ENCODE data around the gene SMIM1. TPM values are rescaled to one million over a fixed set of nuclear protein-coding genes. Genes with fewer than 3 reads are reported as not detected.
A peak's percentile ranks its signal among the peaks of the same experiment; 100 is the strongest.

The SMIM1 gene
- total RNA-seq, 1 donor from 2014 or later = 1.6 TPM

GRCh38 chr1:3775490-3776230 lies 3.1 kb downstream of the SMIM1 start:
- H3K4me1 ChIP-seq (ENCODE audit: control insufficient read depth in 3 of 3, insufficient read depth in 3 of 3, low read length in 3 of 3) = peaks cover 21 to 45% (median 34%) of the 10 kb centered on the region in 3 donors
- no peak overlapping the region for H3K4me3 ChIP-seq (ENCODE audit: low read length in 3 of 3)
- no peaks in the 10 kb centered on the region for H3K9me3 ChIP-seq (ENCODE audit: control insufficient read depth in 3 of 3, low read length in 3 of 3)
- H3K36me3 ChIP-seq (ENCODE audit: control insufficient read depth in 3 of 3, insufficient read depth in 3 of 3, low read length in 3 of 3) = peaks cover 16 to 21% (median 18%) of the 10 kb centered on the region in 3 donors
- no peak overlapping the region for H3K27ac ChIP-seq (ENCODE audit: low read depth, low read length)
- no peaks in the 10 kb centered on the region for H3K27me3 ChIP-seq (ENCODE audit: control insufficient read depth in 3 of 3, insufficient read depth in 3 of 3, low read length in 3 of 3)
- H3K9ac ChIP-seq (ENCODE audit: low read depth in 1 of 3, low read length in 3 of 3) = peak overlapping the region in 2 of 3 donors; percentile 14 to 33

DNA sequence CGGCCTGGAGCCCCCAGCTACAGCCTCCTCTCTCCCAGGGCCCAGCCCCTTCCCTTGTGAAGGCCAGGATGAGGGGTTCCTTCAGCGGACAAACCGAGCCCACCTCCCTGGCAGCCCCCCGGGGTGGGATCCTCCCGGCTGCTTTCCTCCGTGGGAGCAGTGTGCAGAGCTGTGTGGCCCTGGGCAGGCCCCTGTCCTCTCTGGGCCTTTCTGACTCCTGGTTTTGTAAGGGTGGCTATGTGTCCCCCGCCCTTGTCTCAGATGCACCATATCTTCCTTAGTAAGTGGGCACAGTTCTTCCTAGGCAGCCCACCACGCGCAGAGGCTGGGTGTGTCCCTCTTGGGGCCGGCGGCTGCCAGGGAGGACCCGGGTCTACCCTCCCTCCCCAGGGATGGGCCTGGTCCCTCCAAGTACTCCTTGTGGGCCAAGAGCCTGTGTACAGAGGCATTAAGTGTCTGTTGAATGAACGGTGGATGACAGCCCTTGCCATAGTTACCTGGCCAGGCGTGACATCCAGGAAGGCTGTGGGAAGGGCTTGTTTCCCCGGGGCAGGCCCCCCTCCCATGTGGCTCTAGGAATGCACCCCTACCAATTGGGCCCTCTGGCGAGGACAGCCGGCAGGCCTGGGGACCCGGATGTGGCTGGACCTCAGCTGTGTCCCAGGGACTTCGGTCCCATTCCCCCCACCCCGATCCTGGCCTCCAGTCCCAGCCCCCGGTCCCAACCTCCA lies 3.8 kb downstream of the SMIM1 start:
- Histone ChIP-seq H3K4me3 (ENCODE audit: low read length in 3 of 3) (no peak overlapping the region), H3K9ac (ENCODE audit: low read depth in 1 of 3, low read length in 3 of 3) (peak overlapping the region in 2 of 3 donors; percentile 14 to 33), H3K27ac (ENCODE audit: low read depth, low read length) (no peak overlapping the region), H3K27me3 (ENCODE audit: control insufficient read depth in 3 of 3, insufficient read depth in 3 of 3, low read length in 3 of 3) (no peaks in the 10 kb centered on the region), H3K9me3 (ENCODE audit: control insufficient read depth in 3 of 3, low read length in 3 of 3) (no peaks in the 10 kb centered on the region), H3K4me1 (ENCODE audit: control insufficient read depth in 3 of 3, insufficient read depth in 3 of 3, low read length in 3 of 3) (peaks cover 21 to 43% (median 31%) of the 10 kb centered on the region in 3 donors), H3K36me3 (ENCODE audit: control insufficient read depth in 3 of 3, insufficient read depth in 3 of 3, low read length in 3 of 3) (peaks cover 22 to 26% (median 25%) of the 10 kb centered on the region in 3 donors)

DNA sequence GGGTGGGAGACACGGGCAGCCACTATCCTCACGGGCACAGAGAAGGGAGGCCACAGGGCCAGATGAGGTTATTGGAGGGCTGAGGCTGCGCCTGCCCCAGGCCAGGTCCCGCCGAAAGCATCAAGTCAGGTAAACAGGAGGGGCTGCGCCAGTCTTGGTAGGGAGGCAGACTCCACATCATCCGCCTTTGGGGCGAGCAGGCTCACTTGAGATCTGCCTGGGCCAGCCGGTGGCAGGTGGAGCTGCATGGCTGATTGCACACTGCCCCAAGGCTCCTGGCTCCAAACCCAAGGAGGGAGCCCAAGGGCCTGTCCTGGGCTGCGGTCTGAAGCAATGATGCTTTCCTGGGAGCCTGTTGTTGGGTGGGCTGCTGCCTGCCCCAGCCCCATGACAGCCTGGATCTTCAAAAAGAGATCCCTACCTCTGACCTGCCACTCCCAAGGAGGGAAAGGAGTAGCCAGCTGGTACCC lies 4.6 kb downstream of the SMIM1 start:
- H3K27ac ChIP-seq (ENCODE audit: low read depth, low read length) = no peak overlapping the region
- peaks cover 29 to 34% (median 30%) of the 10 kb centered on the region in 3 donors for H3K36me3 ChIP-seq (ENCODE audit: control insufficient read depth in 3 of 3, insufficient read depth in 3 of 3, low read length in 3 of 3)
- no peaks in the 10 kb centered on the region for H3K9me3 ChIP-seq (ENCODE audit: control insufficient read depth in 3 of 3, low read length in 3 of 3)
- no peaks in the 10 kb centered on the region for H3K27me3 ChIP-seq (ENCODE audit: control insufficient read depth in 3 of 3, insufficient read depth in 3 of 3, low read length in 3 of 3)
- H3K4me3 ChIP-seq (ENCODE audit: low read length in 3 of 3) = no peak overlapping the region
- H3K9ac ChIP-seq (ENCODE audit: low read depth in 1 of 3, low read length in 3 of 3) = peak overlapping the region in 1 of 3 donors; percentile 33
- H3K4me1 ChIP-seq (ENCODE audit: control insufficient read depth in 3 of 3, insufficient read depth in 3 of 3, low read length in 3 of 3) = peaks cover 15 to 37% (median 24%) of the 10 kb centered on the region in 3 donors

DNA sequence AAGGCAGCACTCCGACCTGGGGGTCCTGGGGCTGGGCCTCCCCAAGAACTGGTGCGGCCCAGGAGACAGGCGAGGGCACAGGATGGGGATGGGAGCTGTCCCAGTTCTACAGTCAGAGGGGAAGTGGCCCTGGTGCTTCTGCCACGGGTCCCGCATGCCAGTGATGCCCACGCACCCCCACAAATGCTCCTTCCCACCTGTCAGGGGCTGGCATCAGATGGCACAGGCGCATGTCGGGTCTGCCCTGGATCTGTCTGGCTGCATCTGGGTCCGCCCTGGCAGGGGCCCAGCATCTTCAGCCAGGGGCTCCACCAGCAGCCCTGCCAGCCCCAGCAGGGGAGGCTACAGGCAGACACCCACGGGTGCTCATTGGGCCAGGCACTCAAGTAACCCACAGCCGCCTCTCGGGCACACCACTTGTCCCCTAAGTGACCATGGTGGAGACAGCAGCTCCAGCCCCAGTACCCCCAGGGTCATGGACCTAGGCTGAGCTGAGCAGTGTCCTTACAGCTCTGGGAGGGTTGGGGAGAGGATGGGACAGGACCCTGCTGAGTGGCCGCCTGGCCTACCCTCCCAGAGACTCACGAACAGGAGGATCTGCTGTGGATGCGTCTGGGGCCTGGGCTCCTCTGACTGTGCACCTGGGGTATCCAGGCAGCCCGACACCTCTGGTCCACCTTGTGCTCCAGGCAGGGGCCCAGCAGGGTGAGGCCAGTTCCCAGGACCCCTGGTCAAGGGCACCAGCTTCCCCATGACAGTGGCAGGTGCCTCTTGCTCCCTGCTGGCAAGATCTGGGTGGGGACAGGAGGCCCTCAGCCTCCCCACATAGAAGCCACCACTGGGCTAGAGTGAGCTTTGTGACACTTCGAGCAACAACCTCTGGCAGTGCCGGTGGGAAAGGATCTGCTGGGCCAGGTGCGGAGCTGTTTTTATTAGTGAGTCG lies 5.4 kb downstream of the SMIM1 start:
- peaks cover 36 to 42% (median 37%) of the 10 kb centered on the region in 3 donors for H3K36me3 ChIP-seq (ENCODE audit: control insufficient read depth in 3 of 3, insufficient read depth in 3 of 3, low read length in 3 of 3)
- no peaks in the 10 kb centered on the region for H3K9me3 ChIP-seq (ENCODE audit: control insufficient read depth in 3 of 3, low read length in 3 of 3)
- H3K27me3 ChIP-seq (ENCODE audit: control insufficient read depth in 3 of 3, insufficient read depth in 3 of 3, low read length in 3 of 3) = no peaks in the 10 kb centered on the region
- H3K27ac ChIP-seq (ENCODE audit: low read depth, low read length) = no peak overlapping the region
- H3K4me1 ChIP-seq (ENCODE audit: control insufficient read depth in 3 of 3, insufficient read depth in 3 of 3, low read length in 3 of 3) = peaks cover 15 to 34% (median 23%) of the 10 kb centered on the region in 3 donors
- no peak overlapping the region for H3K4me3 ChIP-seq (ENCODE audit: low read length in 3 of 3)
- peak overlapping the region in 1 of 3 donors; percentile 16 for H3K9ac ChIP-seq (ENCODE audit: low read depth in 1 of 3, low read length in 3 of 3)

- Histone ChIP-seq H3K9ac (ENCODE audit: low read depth in 1 of 3, low read length in 3 of 3) (peak overlapping the region in 1 of 3 donors; percentile 40), H3K27me3 (ENCODE audit: control insufficient read depth in 3 of 3, insufficient read depth in 3 of 3, low read length in 3 of 3) (no peaks in the 10 kb centered on the region), H3K4me3 (ENCODE audit: low read length in 3 of 3) (no peak overlapping the region), H3K36me3 (ENCODE audit: control insufficient read depth in 3 of 3, insufficient read depth in 3 of 3, low read length in 3 of 3) (peaks cover 42 to 49% (median 42%) of the 10 kb centered on the region in 3 donors), H3K27ac (ENCODE audit: low read depth, low read length) (no peak overlapping the region), H3K4me1 (ENCODE audit: control insufficient read depth in 3 of 3, insufficient read depth in 3 of 3, low read length in 3 of 3) (peaks cover 15 to 26% (median 20%) of the 10 kb centered on the region in 3 donors), H3K9me3 (ENCODE audit: control insufficient read depth in 3 of 3, low read length in 3 of 3) (no peaks in the 10 kb centered on the region)
These were observed 6.2 kb downstream of the SMIM1 start for GRCh38 chr1:3778590-3779264.

DNA sequence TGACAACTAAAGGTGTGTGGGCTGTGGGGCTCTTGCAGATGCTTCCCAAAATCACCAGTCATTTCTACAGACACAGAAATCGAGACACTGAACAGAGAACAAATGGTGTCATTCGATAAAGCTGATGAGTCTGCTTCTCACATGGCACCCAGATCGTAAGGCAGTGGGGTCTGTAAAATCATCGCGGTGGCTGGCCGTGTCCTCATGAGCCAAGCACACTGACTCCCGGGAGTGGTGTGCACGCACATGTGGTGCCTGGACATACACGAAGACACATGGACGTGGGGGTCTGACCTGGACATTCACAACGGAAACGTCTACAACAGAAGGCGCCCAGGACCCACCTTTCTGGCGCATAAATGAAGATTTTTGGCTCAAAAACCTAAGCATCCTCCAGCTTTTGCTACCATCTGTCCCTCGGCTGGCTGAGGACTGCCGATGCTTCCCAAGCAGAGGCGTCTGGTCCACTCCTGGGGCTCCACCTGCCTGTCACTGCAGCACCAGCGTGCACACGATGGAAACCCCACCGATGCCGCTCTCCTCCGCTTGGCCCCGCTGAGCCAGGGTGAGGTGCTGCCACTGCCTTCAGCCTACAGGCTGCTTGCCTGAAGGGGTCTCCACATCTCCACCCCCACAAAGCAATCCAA lies 6.8 kb downstream of the SMIM1 start:
- Histone ChIP-seq H3K27ac (ENCODE audit: low read depth, low read length) (no peak overlapping the region), H3K9me3 (ENCODE audit: control insufficient read depth in 3 of 3, low read length in 3 of 3) (no peaks in the 10 kb centered on the region), H3K9ac (ENCODE audit: low read depth in 1 of 3, low read length in 3 of 3) (peak overlapping the region in 1 of 3 donors; percentile 40), H3K36me3 (ENCODE audit: control insufficient read depth in 3 of 3, insufficient read depth in 3 of 3, low read length in 3 of 3) (peaks cover 48 to 56% (median 48%) of the 10 kb centered on the region in 3 donors), H3K4me3 (ENCODE audit: low read length in 3 of 3) (no peak overlapping the region), H3K27me3 (ENCODE audit: control insufficient read depth in 3 of 3, insufficient read depth in 3 of 3, low read length in 3 of 3) (no peaks in the 10 kb centered on the region), H3K4me1 (ENCODE audit: control insufficient read depth in 3 of 3, insufficient read depth in 3 of 3, low read length in 3 of 3) (peaks cover 15 to 25% (median 20%) of the 10 kb centered on the region in 3 donors)

DNA sequence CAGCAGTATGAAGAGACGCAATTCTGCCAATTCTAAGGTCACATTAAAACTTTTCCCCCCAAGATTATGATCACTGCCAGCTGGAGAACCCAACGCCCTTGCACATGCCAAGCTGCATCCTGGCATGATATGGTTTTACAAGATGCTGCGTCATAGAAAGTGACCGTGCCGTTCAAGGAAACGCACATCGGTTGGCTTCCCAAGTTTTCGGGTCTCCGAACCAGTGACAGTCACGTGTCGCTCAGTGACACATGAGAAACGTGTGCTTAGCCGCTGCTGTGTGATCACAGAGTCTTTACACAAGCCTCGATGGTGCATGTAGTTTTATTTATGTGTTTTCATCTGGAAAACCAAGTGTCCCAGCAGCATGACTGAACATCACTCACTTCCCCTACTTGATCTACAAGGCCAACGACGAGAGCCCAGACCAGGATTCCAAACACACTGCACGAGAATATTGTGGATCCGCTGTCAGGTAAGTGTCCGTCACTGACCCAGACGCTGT lies 7.4 kb downstream of the SMIM1 start:
- Histone ChIP-seq H3K9ac (ENCODE audit: low read depth in 1 of 3, low read length in 3 of 3) (no peak overlapping the region), H3K4me3 (ENCODE audit: low read length in 3 of 3) (no peak overlapping the region), H3K27ac (ENCODE audit: low read depth, low read length) (no peak overlapping the region), H3K27me3 (ENCODE audit: control insufficient read depth in 3 of 3, insufficient read depth in 3 of 3, low read length in 3 of 3) (no peaks in the 10 kb centered on the region), H3K9me3 (ENCODE audit: control insufficient read depth in 3 of 3, low read length in 3 of 3) (no peaks in the 10 kb centered on the region), H3K4me1 (ENCODE audit: control insufficient read depth in 3 of 3, insufficient read depth in 3 of 3, low read length in 3 of 3) (peaks cover 15 to 24% (median 20%) of the 10 kb centered on the region in 3 donors), H3K36me3 (ENCODE audit: control insufficient read depth in 3 of 3, insufficient read depth in 3 of 3, low read length in 3 of 3) (peaks cover 50 to 61% (median 53%) of the 10 kb centered on the region in 3 donors)

DNA sequence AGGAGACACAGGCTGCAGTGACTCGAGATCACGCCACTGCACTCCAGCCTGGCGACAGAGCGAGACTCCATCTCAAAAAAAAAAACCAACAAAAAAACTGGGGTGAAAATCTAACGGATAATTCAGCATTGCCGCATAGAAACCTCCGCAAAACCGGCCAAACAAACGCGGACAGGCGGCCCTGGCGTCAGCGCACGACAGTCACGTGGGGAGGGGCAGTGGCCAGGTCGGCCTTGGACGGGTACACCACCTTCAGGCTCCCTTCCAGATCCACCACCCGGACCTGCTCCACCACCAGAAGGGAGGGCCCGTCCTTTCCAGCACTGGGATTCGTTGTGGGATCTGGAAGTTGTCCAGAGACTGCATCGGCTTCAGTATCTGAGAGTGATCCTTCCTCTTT lies 8.4 kb downstream of the SMIM1 start:
- Histone ChIP-seq H3K9me3 (ENCODE audit: control insufficient read depth in 3 of 3, low read length in 3 of 3) (no peaks in the 10 kb centered on the region), H3K4me3 (ENCODE audit: low read length in 3 of 3) (no peak overlapping the region), H3K27me3 (ENCODE audit: control insufficient read depth in 3 of 3, insufficient read depth in 3 of 3, low read length in 3 of 3) (no peaks in the 10 kb centered on the region), H3K36me3 (ENCODE audit: control insufficient read depth in 3 of 3, insufficient read depth in 3 of 3, low read length in 3 of 3) (peaks cover 59 to 69% (median 60%) of the 10 kb centered on the region in 3 donors), H3K9ac (ENCODE audit: low read depth in 1 of 3, low read length in 3 of 3) (no peak overlapping the region), H3K27ac (ENCODE audit: low read depth, low read length) (no peak overlapping the region), H3K4me1 (ENCODE audit: control insufficient read depth in 3 of 3, insufficient read depth in 3 of 3, low read length in 3 of 3) (peaks cover 9 to 19% (median 15%) of the 10 kb centered on the region in 3 donors)

All from skeletal muscle tissue (tissue), 4 donors.